ENCODE measurements around the gene PSMA8. TPM values are rescaled to one million over a fixed set of nuclear protein-coding genes. Genes with fewer than 3 reads are reported as not detected.

Gene PSMA8
- total and polyA plus RNA-seq, 2 of the 8 experiments (the other 6 are each of a cell fraction or from before 2014, with no cell fraction given): not detected

- Histone ChIP-seq H2BK5ac (ENCODE audit: low read depth, low read length) (no peak overlapping the region), H2BK12ac (ENCODE audit: low read depth, low read length) (no peak overlapping the region), H2AFZ (ENCODE audit: low read length) (no peak overlapping the region), H3K14ac (ENCODE audit: insufficient read length) (no peak overlapping the region), H3K23ac (ENCODE audit: insufficient read length) (no peak overlapping the region), H4K8ac (ENCODE audit: extremely low read depth, insufficient read depth, low read length) (no peak overlapping the region), H3K4me1 (replicated peaks in 1 of 4; ENCODE audit: control insufficient read depth in 3 of 4, insufficient read depth in 4 of 4, low read length in 3 of 4) (peaks cover 0 to 9% (median 0%) of the 10 kb centered on the region in 4 experiments; a peak in 1 of 7 replicates), H3K36me3 (ENCODE audit: control insufficient read depth in 2 of 4, insufficient read depth in 4 of 4, low read length in 3 of 4) (peaks cover 0 to 42% (median 2%) of the 10 kb centered on the region in 4 experiments; a peak in 4 of 8 replicates), H3K79me2 (ENCODE audit: control insufficient read depth in 1 of 2, insufficient read depth in 2 of 2, low read length in 2 of 2) (peaks cover 0 to 74% of the 10 kb centered on the region in 2 experiments; a peak in 2 of 4 replicates), H3K9ac (replicated peaks in 1 of 4; ENCODE audit: extremely low read depth in 1 of 4, low read depth in 3 of 4, low read length in 3 of 4) (no peak overlapping the region), H4K91ac (replicated peaks; ENCODE audit: insufficient read length, low read length) (no peak overlapping the region), H2BK15ac (ENCODE audit: low read length) (no peak overlapping the region), H3K4me2 (ENCODE audit: insufficient read depth in 1 of 2, low read depth in 2 of 2, low read length in 2 of 2) (no peak overlapping the region), H3K4me3 (ENCODE audit: extremely low read depth in 1 of 4, insufficient read depth in 2 of 4, low read depth in 3 of 4, low read length in 4 of 4) (no peak overlapping the region), H3K9me3 (ENCODE audit: insufficient read depth in 2 of 2, low read depth in 1 of 2, low read length in 1 of 2) (no peaks in the 10 kb centered on the region), H4K20me1 (replicated peaks in 1 of 2; ENCODE audit: control insufficient read depth in 1 of 2, insufficient read depth in 2 of 2, low read length in 2 of 2) (peaks cover 4 to 5% of the 10 kb centered on the region in 2 experiments), H3K79me1 (ENCODE audit: low read depth, low read length) (no peaks in the 10 kb centered on the region), H2BK20ac (ENCODE audit: low read length) (no peak overlapping the region), H3K18ac (ENCODE audit: extremely low read depth, low read length) (no peak overlapping the region), H2BK120ac (replicated peaks; ENCODE audit: low read depth, low read length) (no peak overlapping the region), H2AK5ac (ENCODE audit: low read depth, low read length) (no peak overlapping the region), H3K23me2 (ENCODE audit: low read depth, low read length) (peaks cover 11% of the 10 kb centered on the region), H3K27me3 (replicated peaks in 1 of 4; ENCODE audit: control insufficient read depth in 3 of 4, extremely low read depth in 1 of 4, insufficient read depth in 3 of 4, low read length in 3 of 4) (no peaks in the 10 kb centered on the region), H4K5ac (ENCODE audit: insufficient read length, low read depth, low read length) (no peak overlapping the region), H3K4ac (replicated peaks; ENCODE audit: insufficient read length, low read depth, low read length) (no peak overlapping the region), H3K27ac (ENCODE audit: low read depth, low read length) (no peak overlapping the region), H3K56ac (replicated peaks; ENCODE audit: insufficient read length, low read depth, low read length) (no peak overlapping the region)
- WGBS, 2 experiments (ENCODE audit: extremely low coverage in 1 of 2, insufficient coverage in 1 of 2, insufficient read length in 1 of 2, insufficient replicate concordance in 2 of 2, low coverage in 1 of 2, low lambda C conversion rate in 2 of 2, missing lambda C conversion rate in 1 of 2): 86% methylated on average over 6 of the region's 6 CpGs; no CpG with 5 or more reads in 1 of the 2 experiments
- POLR2A ChIA-PET (ENCODE audit: partially characterized antibody): no interaction called here
- TF ChIP-seq, protein P1, sequence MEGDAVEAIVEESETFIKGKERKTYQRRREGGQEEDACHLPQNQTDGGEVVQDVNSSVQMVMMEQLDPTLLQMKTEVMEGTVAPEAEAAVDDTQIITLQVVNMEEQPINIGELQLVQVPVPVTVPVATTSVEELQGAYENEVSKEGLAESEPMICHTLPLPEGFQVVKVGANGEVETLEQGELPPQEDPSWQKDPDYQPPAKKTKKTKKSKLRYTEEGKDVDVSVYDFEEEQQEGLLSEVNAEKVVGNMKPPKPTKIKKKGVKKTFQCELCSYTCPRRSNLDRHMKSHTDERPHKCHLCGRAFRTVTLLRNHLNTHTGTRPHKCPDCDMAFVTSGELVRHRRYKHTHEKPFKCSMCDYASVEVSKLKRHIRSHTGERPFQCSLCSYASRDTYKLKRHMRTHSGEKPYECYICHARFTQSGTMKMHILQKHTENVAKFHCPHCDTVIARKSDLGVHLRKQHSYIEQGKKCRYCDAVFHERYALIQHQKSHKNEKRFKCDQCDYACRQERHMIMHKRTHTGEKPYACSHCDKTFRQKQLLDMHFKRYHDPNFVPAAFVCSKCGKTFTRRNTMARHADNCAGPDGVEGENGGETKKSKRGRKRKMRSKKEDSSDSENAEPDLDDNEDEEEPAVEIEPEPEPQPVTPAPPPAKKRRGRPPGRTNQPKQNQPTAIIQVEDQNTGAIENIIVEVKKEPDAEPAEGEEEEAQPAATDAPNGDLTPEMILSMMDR (IDR thresholded peaks at IDR 0.05; ENCODE audit: control extremely low read depth in 1 of 3, insufficient read depth in 1 of 3, low read depth in 1 of 3, low read length in 3 of 3): no peak
- TF ChIP-seq, protein P2, sequence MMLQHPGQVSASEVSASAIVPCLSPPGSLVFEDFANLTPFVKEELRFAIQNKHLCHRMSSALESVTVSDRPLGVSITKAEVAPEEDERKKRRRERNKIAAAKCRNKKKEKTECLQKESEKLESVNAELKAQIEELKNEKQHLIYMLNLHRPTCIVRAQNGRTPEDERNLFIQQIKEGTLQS (IDR thresholded peaks at IDR 0.05; ENCODE audit: insufficient read depth, low read depth, low read length): no peak
- CTCF ChIA-PET (ENCODE audit: partially characterized antibody): interaction anchor here (1.1 kb wide), 1 partner anchor 18 kb away, joined by 4 read pairs; no protein-coding TSS in a partner anchor
- no peak for DNase-seq (ENCODE audit: low read depth in 1 of 2, low spot score in 2 of 2)
- no peak for FAIRE-seq
Observed at GRCh38 chr18:26086959-26087358, 46.7 kb upstream of the PSMA8 start.

Data from H1 (cell line).